Measurements from ENCODE around the gene TIMP3.

The TIMP3 gene

GRCh38 chr22:32810555-32811133 lies 9.1 kb downstream of the TIMP3 start:
- Histone ChIP-seq H3K4me1 (ENCODE audit: control insufficient read depth, insufficient read depth, low read length) (peaks cover 17% of the 10 kb centered on the region; the same call in 1 of the 2 replicates), H3K9ac (ENCODE audit: low read length) (no peak overlapping the region), H3K4me3 (ENCODE audit: low read depth, low read length) (no peak overlapping the region), H3K9me3 (ENCODE audit: control insufficient read depth, insufficient read depth, low read depth, low read length) (no peaks in the 10 kb centered on the region), H3K36me3 (ENCODE audit: control insufficient read depth, insufficient read depth, low read length) (no peaks in the 10 kb centered on the region), H3K27me3 (ENCODE audit: control insufficient read depth, insufficient read depth, low read length) (no peaks in the 10 kb centered on the region), H3K27ac (ENCODE audit: low read depth, low read length) (no peak overlapping the region)

DNA sequence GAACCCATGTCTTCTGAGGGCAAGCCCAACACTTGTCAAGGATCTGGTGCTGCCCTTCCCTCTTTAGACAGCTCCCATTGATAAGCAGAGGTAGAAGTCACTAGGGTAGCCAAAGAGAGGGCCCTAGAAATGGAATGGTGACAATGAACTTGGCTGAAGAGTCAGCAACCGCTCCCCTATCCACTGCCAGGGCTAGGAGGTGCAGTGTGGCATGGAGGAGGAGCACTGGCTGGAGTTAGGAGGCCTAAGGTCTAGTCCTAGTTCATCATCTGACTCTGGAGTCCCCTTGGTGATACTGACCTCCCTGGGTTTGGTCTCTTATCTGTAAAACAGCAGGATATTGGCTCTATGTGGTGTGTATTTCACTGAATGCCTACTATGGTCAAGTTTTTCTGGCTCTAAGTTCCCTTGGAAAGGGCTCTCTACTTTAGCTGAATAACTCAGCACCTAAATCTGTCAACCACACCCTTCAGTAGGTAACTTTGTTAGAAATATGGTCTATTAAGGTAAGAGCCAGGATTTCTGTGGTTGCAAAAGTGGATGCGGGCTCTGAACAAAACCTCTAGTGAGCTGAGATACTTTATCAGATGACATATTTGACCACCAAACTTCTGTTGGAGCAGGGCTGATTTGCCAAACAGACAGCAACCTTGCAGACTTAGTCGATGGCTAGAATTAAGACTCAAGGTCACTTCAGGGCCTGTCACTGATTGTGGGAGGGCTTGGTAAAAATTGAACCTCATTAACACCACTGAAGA lies 10.5 kb downstream of the TIMP3 start:
- H3K9me3 ChIP-seq (ENCODE audit: control insufficient read depth, insufficient read depth, low read depth, low read length) = no peaks in the 10 kb centered on the region
- H3K4me1 ChIP-seq (ENCODE audit: control insufficient read depth, insufficient read depth, low read length) = peaks cover 14% of the 10 kb centered on the region; the same call in 1 of the 2 replicates
- H3K4me3 ChIP-seq (ENCODE audit: low read depth, low read length) = no peak overlapping the region
- H3K27me3 ChIP-seq (ENCODE audit: control insufficient read depth, insufficient read depth, low read length) = no peaks in the 10 kb centered on the region
- H3K27ac ChIP-seq (ENCODE audit: low read depth, low read length) = no peak overlapping the region
- no peaks in the 10 kb centered on the region for H3K36me3 ChIP-seq (ENCODE audit: control insufficient read depth, insufficient read depth, low read length)
- H3K9ac ChIP-seq (ENCODE audit: low read length) = no peak overlapping the region

GRCh38 chr22:32814285-32814860 lies 12.9 kb downstream of the TIMP3 start:
- no peak overlapping the region for H3K4me3 ChIP-seq (ENCODE audit: low read depth, low read length)
- peaks cover 25% of the 10 kb centered on the region for H3K4me1 ChIP-seq (ENCODE audit: control insufficient read depth, insufficient read depth, low read length)
- no peak overlapping the region for H3K27ac ChIP-seq (ENCODE audit: low read depth, low read length)
- H3K9me3 ChIP-seq (ENCODE audit: control insufficient read depth, insufficient read depth, low read depth, low read length) = no peaks in the 10 kb centered on the region
- H3K36me3 ChIP-seq (ENCODE audit: control insufficient read depth, insufficient read depth, low read length) = no peaks in the 10 kb centered on the region
- H3K27me3 ChIP-seq (ENCODE audit: control insufficient read depth, insufficient read depth, low read length) = no peaks in the 10 kb centered on the region
- no peak overlapping the region for H3K9ac ChIP-seq (ENCODE audit: low read length)

DNA sequence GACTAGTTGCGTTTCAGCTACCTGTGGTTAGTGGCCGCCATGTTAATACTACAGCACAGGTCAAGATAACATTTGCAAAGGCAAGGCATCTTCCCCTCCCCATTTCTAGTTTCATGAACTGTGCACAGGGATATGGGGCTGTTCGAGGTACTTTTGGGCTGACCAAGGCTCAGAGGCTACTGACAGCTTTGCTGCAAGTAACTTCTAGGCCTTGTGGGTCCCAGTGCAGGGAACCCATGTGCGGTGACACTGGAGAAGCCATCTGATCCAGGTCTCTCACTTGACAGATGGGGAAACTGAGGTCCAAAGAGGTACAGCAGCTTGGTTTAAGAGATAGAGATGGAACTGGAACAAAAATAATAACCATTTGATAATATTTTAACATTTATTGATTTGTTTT lies 13.6 kb downstream of the TIMP3 start:
- no peak overlapping the region for H3K27ac ChIP-seq (ENCODE audit: low read depth, low read length)
- H3K4me3 ChIP-seq (ENCODE audit: low read depth, low read length) = no peak overlapping the region
- H3K9ac ChIP-seq (ENCODE audit: low read length) = no peak overlapping the region
- H3K27me3 ChIP-seq (ENCODE audit: control insufficient read depth, insufficient read depth, low read length) = no peaks in the 10 kb centered on the region
- H3K9me3 ChIP-seq (ENCODE audit: control insufficient read depth, insufficient read depth, low read depth, low read length) = no peaks in the 10 kb centered on the region
- H3K36me3 ChIP-seq (ENCODE audit: control insufficient read depth, insufficient read depth, low read length) = no peaks in the 10 kb centered on the region
- peaks cover 26% of the 10 kb centered on the region for H3K4me1 ChIP-seq (ENCODE audit: control insufficient read depth, insufficient read depth, low read length)

DNA sequence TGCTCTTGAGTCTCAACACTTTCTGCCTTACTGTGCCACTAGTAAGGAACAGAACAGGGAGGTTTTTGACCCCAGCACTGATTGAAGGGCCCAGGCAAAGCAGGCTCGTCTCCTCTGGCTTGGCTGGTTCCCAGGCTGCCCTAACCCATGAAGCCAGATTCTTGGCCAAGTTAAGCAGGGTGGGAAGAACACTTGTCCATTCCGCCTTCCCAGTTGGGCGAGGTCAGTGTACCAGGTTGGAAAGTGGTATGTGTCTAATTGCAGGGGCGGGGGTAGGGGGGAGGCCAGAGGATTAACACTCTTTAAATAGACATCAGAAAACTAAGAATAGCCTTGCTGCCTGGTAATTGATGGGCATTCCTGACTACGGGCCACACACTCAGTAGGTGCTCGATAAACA lies 14.4 kb downstream of the TIMP3 start:
- H3K27me3 ChIP-seq (ENCODE audit: control insufficient read depth, insufficient read depth, low read length) = no peaks in the 10 kb centered on the region
- H3K36me3 ChIP-seq (ENCODE audit: control insufficient read depth, insufficient read depth, low read length) = no peaks in the 10 kb centered on the region
- H3K9ac ChIP-seq (ENCODE audit: low read length) = no peak overlapping the region
- peaks cover 17% of the 10 kb centered on the region for H3K4me1 ChIP-seq (ENCODE audit: control insufficient read depth, insufficient read depth, low read length)
- no peaks in the 10 kb centered on the region for H3K9me3 ChIP-seq (ENCODE audit: control insufficient read depth, insufficient read depth, low read depth, low read length)
- H3K27ac ChIP-seq (ENCODE audit: low read depth, low read length) = no peak overlapping the region
- H3K4me3 ChIP-seq (ENCODE audit: low read depth, low read length) = no peak overlapping the region

DNA sequence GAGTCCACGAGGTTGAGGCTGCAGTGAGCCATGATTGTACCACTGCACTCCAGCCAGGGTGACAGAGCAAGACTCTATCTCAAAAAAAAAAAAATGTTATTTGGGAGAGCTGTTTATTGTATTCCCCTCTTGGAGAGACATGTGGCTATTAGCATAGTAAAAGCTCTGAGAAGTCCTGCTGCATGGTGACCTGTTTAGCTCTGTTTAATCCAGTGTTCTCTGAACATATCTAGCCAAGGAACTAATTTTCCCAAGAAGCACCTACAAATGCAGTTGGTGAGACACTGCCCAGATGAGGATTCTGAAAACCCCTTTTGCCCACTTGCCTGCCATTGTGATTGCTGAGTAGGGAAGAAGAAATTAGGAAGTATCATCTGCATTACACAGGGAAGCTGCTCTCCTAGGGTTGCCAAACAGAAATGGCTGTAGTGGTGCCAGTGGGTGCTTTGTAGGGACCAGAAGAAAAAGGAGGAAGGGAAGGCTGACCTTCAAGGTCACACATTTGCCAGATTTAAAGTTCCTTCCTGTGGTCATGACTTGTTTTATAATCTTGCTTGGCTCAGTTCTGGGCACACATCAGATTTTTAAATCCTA lies 15.7 kb downstream of the TIMP3 start:
- Histone ChIP-seq H3K4me1 (ENCODE audit: control insufficient read depth, insufficient read depth, low read length) (peaks cover 16% of the 10 kb centered on the region), H3K27me3 (ENCODE audit: control insufficient read depth, insufficient read depth, low read length) (no peaks in the 10 kb centered on the region), H3K9me3 (ENCODE audit: control insufficient read depth, insufficient read depth, low read depth, low read length) (no peaks in the 10 kb centered on the region), H3K9ac (ENCODE audit: low read length) (no peak overlapping the region), H3K36me3 (ENCODE audit: control insufficient read depth, insufficient read depth, low read length) (no peaks in the 10 kb centered on the region), H3K4me3 (ENCODE audit: low read depth, low read length) (no peak overlapping the region), H3K27ac (ENCODE audit: low read depth, low read length) (no peak overlapping the region)

DNA sequence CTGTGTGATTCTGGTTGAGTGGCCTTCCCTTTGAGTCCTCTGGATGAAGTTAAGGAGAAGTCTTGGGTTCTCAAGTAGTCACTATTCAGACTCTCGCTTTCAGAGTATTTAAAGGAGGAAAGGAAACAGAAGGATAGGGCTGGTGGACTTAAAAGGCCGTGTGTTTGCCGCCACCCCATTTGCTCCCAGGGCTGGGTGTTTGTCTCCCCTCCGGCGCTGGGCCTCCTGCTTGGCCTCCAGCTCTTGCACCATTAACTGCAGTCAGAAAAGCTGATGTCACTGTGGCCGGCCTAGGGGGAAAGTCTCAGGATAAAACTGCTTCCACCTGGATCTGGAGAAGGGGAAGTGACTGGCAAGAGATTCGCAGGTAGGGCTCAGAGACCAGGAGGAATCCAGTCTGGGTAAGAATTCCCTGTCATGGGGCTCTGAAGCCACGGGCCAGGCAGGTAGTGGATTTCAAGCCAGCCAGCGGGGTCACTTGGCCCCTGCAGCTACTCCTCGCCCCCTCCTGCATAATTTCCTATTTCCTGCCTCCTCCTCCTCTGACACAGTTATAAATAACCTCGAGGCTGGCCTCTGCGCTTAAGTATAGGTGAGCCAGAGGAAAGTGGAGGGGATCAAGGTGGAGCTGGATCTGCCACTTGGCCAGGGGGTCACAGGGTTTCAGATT lies 17.1 kb downstream of the TIMP3 start:
- no peak overlapping the region for H3K9ac ChIP-seq (ENCODE audit: low read length)
- no peaks in the 10 kb centered on the region for H3K27me3 ChIP-seq (ENCODE audit: control insufficient read depth, insufficient read depth, low read length)
- H3K9me3 ChIP-seq (ENCODE audit: control insufficient read depth, insufficient read depth, low read depth, low read length) = no peaks in the 10 kb centered on the region
- H3K36me3 ChIP-seq (ENCODE audit: control insufficient read depth, insufficient read depth, low read length) = no peaks in the 10 kb centered on the region
- H3K27ac ChIP-seq (ENCODE audit: low read depth, low read length) = no peak overlapping the region
- peaks cover 16% of the 10 kb centered on the region for H3K4me1 ChIP-seq (ENCODE audit: control insufficient read depth, insufficient read depth, low read length)
- no peak overlapping the region for H3K4me3 ChIP-seq (ENCODE audit: low read depth, low read length)

GRCh38 chr22:32819120-32819519 lies 17.6 kb downstream of the TIMP3 start:
- H3K27me3 ChIP-seq (ENCODE audit: control insufficient read depth, insufficient read depth, low read length) = no peaks in the 10 kb centered on the region
- no peaks in the 10 kb centered on the region for H3K9me3 ChIP-seq (ENCODE audit: control insufficient read depth, insufficient read depth, low read depth, low read length)
- no peaks in the 10 kb centered on the region for H3K36me3 ChIP-seq (ENCODE audit: control insufficient read depth, insufficient read depth, low read length)
- H3K4me3 ChIP-seq (ENCODE audit: low read depth, low read length) = no peak overlapping the region
- H3K9ac ChIP-seq (ENCODE audit: low read length) = no peak overlapping the region
- H3K27ac ChIP-seq (ENCODE audit: low read depth, low read length) = no peak overlapping the region
- peaks cover 16% of the 10 kb centered on the region for H3K4me1 ChIP-seq (ENCODE audit: control insufficient read depth, insufficient read depth, low read length)

- Histone ChIP-seq H3K36me3 (ENCODE audit: control insufficient read depth, insufficient read depth, low read length) (no peaks in the 10 kb centered on the region), H3K27me3 (ENCODE audit: control insufficient read depth, insufficient read depth, low read length) (no peaks in the 10 kb centered on the region), H3K4me3 (ENCODE audit: low read depth, low read length) (no peak overlapping the region), H3K4me1 (ENCODE audit: control insufficient read depth, insufficient read depth, low read length) (peaks cover 16% of the 10 kb centered on the region), H3K9me3 (ENCODE audit: control insufficient read depth, insufficient read depth, low read depth, low read length) (no peaks in the 10 kb centered on the region), H3K9ac (ENCODE audit: low read length) (no peak overlapping the region), H3K27ac (ENCODE audit: low read depth, low read length) (no peak overlapping the region)
These were observed 18.9 kb downstream of the TIMP3 start for GRCh38 chr22:32820131-32821119.

- no peak overlapping the region for H3K4me3 ChIP-seq (ENCODE audit: low read depth, low read length)
- H3K27me3 ChIP-seq (ENCODE audit: control insufficient read depth, insufficient read depth, low read length) = no peaks in the 10 kb centered on the region
- peaks cover 16% of the 10 kb centered on the region for H3K4me1 ChIP-seq (ENCODE audit: control insufficient read depth, insufficient read depth, low read length)
- H3K9me3 ChIP-seq (ENCODE audit: control insufficient read depth, insufficient read depth, low read depth, low read length) = no peaks in the 10 kb centered on the region
- no peaks in the 10 kb centered on the region for H3K36me3 ChIP-seq (ENCODE audit: control insufficient read depth, insufficient read depth, low read length)
- H3K27ac ChIP-seq (ENCODE audit: low read depth, low read length) = no peak overlapping the region
- no peak overlapping the region for H3K9ac ChIP-seq (ENCODE audit: low read length)
These were observed 20.8 kb downstream of the TIMP3 start for GRCh38 chr22:32822179-32822877.
